Measurements from ENCODE around the gene MCC. TPM values are rescaled to one million over a fixed set of nuclear protein-coding genes. Genes with fewer than 3 reads are reported as not detected.

Gene MCC
- polyA plus RNA-seq, 1 donor (not counting 4 experiments of a cell fraction or from before 2014, with no cell fraction given), result 24.6 TPM

DNA sequence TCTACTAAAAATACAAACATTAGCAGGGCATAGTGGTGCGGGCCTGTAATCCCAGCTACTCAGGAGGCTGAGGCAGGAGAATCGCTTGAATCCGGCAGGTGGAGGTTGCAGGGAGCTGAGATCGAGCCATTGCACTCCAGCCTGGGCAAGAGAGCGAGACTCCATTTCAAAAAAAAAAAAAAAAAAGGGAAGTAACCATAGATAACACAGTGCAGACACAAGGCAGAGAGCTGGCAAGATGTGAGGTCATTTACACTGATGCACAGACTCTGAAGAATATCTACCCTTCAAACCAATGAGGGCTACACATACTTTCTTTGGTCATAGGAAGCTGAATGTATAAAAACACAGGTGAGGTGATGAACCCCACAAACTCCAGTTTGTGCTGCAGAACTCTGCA, 379.8 kb downstream of the MCC start:
- Histone ChIP-seq H4K20me1 (ENCODE audit: control insufficient read depth, extremely low read depth, insufficient read depth, low read length) (peaks cover 3% of the 10 kb centered on the region), H3K4me3 (ENCODE audit: control insufficient read depth in 2 of 3, extremely low read depth in 1 of 3, insufficient read depth in 2 of 3, low read depth in 1 of 3, low read length in 3 of 3) (no peak overlapping the region), H3K4me1 (ENCODE audit: control insufficient read depth, extremely low read depth, insufficient read depth, low read length) (peaks cover 31% of the 10 kb centered on the region), H3K9me3 (ENCODE audit: control insufficient read depth, low read depth, low read length) (no peaks in the 10 kb centered on the region), H2AFZ (ENCODE audit: control insufficient read depth, low read length) (no peak overlapping the region), H3K79me2 (ENCODE audit: control insufficient read depth, insufficient read depth, low read length) (peaks cover 11% of the 10 kb centered on the region), H3K4me2 (ENCODE audit: control insufficient read depth, extremely low read depth, insufficient read depth, low read depth, low read length) (peak overlapping the region; percentile 34), H3K36me3 (ENCODE audit: control insufficient read depth in 2 of 2, extremely low read depth in 1 of 2, insufficient read depth in 2 of 2, low read length in 2 of 2) (peaks cover 5 to 7% of the 10 kb centered on the region in 2 experiments), H3K27me3 (ENCODE audit: control insufficient read depth, extremely low read depth, insufficient read depth, low read length) (no peaks in the 10 kb centered on the region), H3K27ac (ENCODE audit: control insufficient read depth, insufficient read depth, low read length) (no peak overlapping the region), H3K9me1 (ENCODE audit: control insufficient read depth, extremely low read depth, insufficient read depth, low read length) (no peaks in the 10 kb centered on the region), H3K9ac (ENCODE audit: control insufficient read depth, extremely low read depth, insufficient read depth, low read length) (no peak overlapping the region)
- FAIRE-seq, result no peak
- TF ChIP-seq, protein P1, sequence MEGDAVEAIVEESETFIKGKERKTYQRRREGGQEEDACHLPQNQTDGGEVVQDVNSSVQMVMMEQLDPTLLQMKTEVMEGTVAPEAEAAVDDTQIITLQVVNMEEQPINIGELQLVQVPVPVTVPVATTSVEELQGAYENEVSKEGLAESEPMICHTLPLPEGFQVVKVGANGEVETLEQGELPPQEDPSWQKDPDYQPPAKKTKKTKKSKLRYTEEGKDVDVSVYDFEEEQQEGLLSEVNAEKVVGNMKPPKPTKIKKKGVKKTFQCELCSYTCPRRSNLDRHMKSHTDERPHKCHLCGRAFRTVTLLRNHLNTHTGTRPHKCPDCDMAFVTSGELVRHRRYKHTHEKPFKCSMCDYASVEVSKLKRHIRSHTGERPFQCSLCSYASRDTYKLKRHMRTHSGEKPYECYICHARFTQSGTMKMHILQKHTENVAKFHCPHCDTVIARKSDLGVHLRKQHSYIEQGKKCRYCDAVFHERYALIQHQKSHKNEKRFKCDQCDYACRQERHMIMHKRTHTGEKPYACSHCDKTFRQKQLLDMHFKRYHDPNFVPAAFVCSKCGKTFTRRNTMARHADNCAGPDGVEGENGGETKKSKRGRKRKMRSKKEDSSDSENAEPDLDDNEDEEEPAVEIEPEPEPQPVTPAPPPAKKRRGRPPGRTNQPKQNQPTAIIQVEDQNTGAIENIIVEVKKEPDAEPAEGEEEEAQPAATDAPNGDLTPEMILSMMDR (optimal IDR thresholded peaks at IDR 0.05 in 1 of 3, IDR thresholded peaks at IDR 0.05 in 1 of 3, conservative IDR thresholded peaks at IDR 0.05 in 1 of 3; ENCODE audit: extremely low read depth in 1 of 3, insufficient read depth in 2 of 3, low read length in 3 of 3), result no peak
- no peak for TF ChIP-seq EZH2 (IDR thresholded peaks at IDR 0.05; ENCODE audit: low read length)
- DNase-seq (ENCODE audit: low read depth, low spot score), result no peak
- dilution Hi-C loops (cut with MboI; ENCODE audit: extremely low pct_ligation_motif_present, low sequenced_read_pairs), result no loop called here

DNA sequence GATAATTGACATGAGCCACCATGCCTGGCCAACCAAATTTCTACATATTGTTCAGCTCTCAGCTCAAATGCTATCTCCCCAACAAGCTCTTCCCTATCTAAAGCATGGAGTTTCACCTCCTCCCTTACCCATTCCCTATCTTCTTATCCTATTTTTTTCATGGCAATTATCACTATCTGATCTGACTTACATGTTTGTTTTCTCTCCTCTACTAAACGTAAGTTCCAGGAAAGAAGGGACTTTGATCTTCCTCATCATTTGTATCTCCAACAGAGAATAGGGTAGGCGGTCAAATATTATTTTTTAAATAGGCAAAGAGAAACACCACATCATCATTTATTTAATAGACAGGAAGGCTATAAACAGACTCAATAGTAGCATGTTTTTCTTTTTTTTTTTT, 381.4 kb downstream of the MCC start:
- no peak for FAIRE-seq
- dilution Hi-C loops (cut with MboI; ENCODE audit: extremely low pct_ligation_motif_present, low sequenced_read_pairs), result no loop called here

More for the DNA sequence above, 381.4 kb downstream of the MCC start:
- Histone ChIP-seq H3K9ac (ENCODE audit: control insufficient read depth, extremely low read depth, insufficient read depth, low read length) (no peak overlapping the region), H3K27ac (ENCODE audit: control insufficient read depth, insufficient read depth, low read length) (no peak overlapping the region), H3K79me2 (ENCODE audit: control insufficient read depth, insufficient read depth, low read length) (peaks cover 4% of the 10 kb centered on the region), H3K4me1 (ENCODE audit: control insufficient read depth, extremely low read depth, insufficient read depth, low read length) (peaks cover 20% of the 10 kb centered on the region), H3K27me3 (ENCODE audit: control insufficient read depth, extremely low read depth, insufficient read depth, low read length) (no peaks in the 10 kb centered on the region), H3K4me2 (ENCODE audit: control insufficient read depth, extremely low read depth, insufficient read depth, low read depth, low read length) (no peak overlapping the region), H2AFZ (ENCODE audit: control insufficient read depth, low read length) (no peak overlapping the region), H3K4me3 (ENCODE audit: control insufficient read depth in 2 of 3, extremely low read depth in 1 of 3, insufficient read depth in 2 of 3, low read depth in 1 of 3, low read length in 3 of 3) (no peak overlapping the region), H3K36me3 (ENCODE audit: control insufficient read depth in 2 of 2, extremely low read depth in 1 of 2, insufficient read depth in 2 of 2, low read length in 2 of 2) (peaks cover 8 to 13% of the 10 kb centered on the region in 2 experiments), H3K9me3 (ENCODE audit: control insufficient read depth, low read depth, low read length) (no peaks in the 10 kb centered on the region), H4K20me1 (ENCODE audit: control insufficient read depth, extremely low read depth, insufficient read depth, low read length) (peaks cover 3% of the 10 kb centered on the region), H3K9me1 (ENCODE audit: control insufficient read depth, extremely low read depth, insufficient read depth, low read length) (no peaks in the 10 kb centered on the region)
- no peak for DNase-seq (ENCODE audit: low read depth, low spot score)
- TF ChIP-seq EZH2 (IDR thresholded peaks at IDR 0.05; ENCODE audit: low read length), result no peak
- TF ChIP-seq, protein P1 (optimal IDR thresholded peaks at IDR 0.05 in 1 of 3, IDR thresholded peaks at IDR 0.05 in 1 of 3, conservative IDR thresholded peaks at IDR 0.05 in 1 of 3; ENCODE audit: extremely low read depth in 1 of 3, insufficient read depth in 2 of 3, low read length in 3 of 3), result no peak
